Fibroblast of skin of scalp (primary cell): ENCODE results near the gene GPX5.
A peak's percentile ranks its signal among the peaks of the same experiment; 100 is the strongest.

ENCODE experiments used
- DNase-seq: peaks from one replicate; pipeline ENCODE4 v3.0.0-alpha.2; 2013

GPX5 gene

GRCh38 chr6:28558629-28559028, 32.9 kb downstream of the GPX5 start:
- no peak for DNase-seq

GRCh38 chr6:28563430-28564095, 37.9 kb downstream of the GPX5 start:
- DNase-seq, result no peak

GRCh38 chr6:28565823-28566526, 40.3 kb downstream of the GPX5 start:
- no peak for DNase-seq

GRCh38 chr6:28566527-28567252, 41.0 kb downstream of the GPX5 start:
- no peak for DNase-seq

GRCh38 chr6:28567506-28567905, 41.8 kb downstream of the GPX5 start:
- no peak for DNase-seq

GRCh38 chr6:28568515-28569108, 42.9 kb downstream of the GPX5 start:
- DNase-seq, result no peak

GRCh38 chr6:28569748-28570147, 44.1 kb downstream of the GPX5 start:
- DNase-seq, result no peak

- peak; percentile 1 for DNase-seq
Observed at GRCh38 chr6:28580475-28580874, 54.8 kb downstream of the GPX5 start.

GRCh38 chr6:28583463-28583862, 57.8 kb downstream of the GPX5 start:
- DNase-seq, result no peak
